T-helper 2 cell treated with Interferon-gamma antibody and Interleukin-4, amounts not matched to agents 5 μg/mL and 100 μg/mL, for 36 hours (primary cell): ENCODE measurements around the gene KHK.

Experiments used
- DNase-seq: peaks from one replicate; pipeline ENCODE4 v3.0.0; 2021; ENCODE audit warnings: low spot score
- H3K27ac Mint-ChIP-seq: one replicate; pipeline ENCODE4 v1.8.0; 2021; ENCODE audit warnings: mild to moderate bottlenecking, mixed read lengths
- H3K27me3 Mint-ChIP-seq: one replicate; pipeline ENCODE4 v1.8.0; 2021; ENCODE audit warnings: low read depth, mixed read lengths
- H3K36me3 Mint-ChIP-seq: one replicate; pipeline ENCODE4 v1.8.0; 2021; ENCODE audit warnings: low read depth, mixed read lengths
- H3K4me1 Mint-ChIP-seq: one replicate; pipeline ENCODE4 v1.8.0; 2021; ENCODE audit warnings: low read depth, mixed read lengths
- H3K4me3 Mint-ChIP-seq: one replicate; pipeline ENCODE4 v1.8.0; 2022; ENCODE audit warnings: mild to moderate bottlenecking, moderate library complexity, mixed read lengths
- H3K9me3 Mint-ChIP-seq: one replicate; pipeline ENCODE4 v1.8.0; 2021; ENCODE audit warnings: mixed read lengths

KHK gene

GRCh38 chr2:27128668-27129571 is 42.3 kb downstream of the KHK start:
- H3K27ac Mint-ChIP-seq = no peak overlapping the region
- H3K36me3 Mint-ChIP-seq = peaks cover 34% of the 10 kb centered on the region
- DNase-seq = no peak
- no peaks in the 10 kb centered on the region for H3K9me3 Mint-ChIP-seq
- H3K27me3 Mint-ChIP-seq = no peaks in the 10 kb centered on the region
- H3K4me3 Mint-ChIP-seq = no peak overlapping the region
- H3K4me1 Mint-ChIP-seq = peaks cover 17% of the 10 kb centered on the region

- Mint-ChIP-seq H3K4me3 (no peak overlapping the region), H3K9me3 (no peaks in the 10 kb centered on the region), H3K36me3 (peaks cover 35% of the 10 kb centered on the region), H3K4me1 (peaks cover 16% of the 10 kb centered on the region), H3K27ac (no peak overlapping the region), H3K27me3 (no peaks in the 10 kb centered on the region)
- DNase-seq = no peak
Observed at GRCh38 chr2:27130396-27130795, 43.8 kb downstream of the KHK start.

- Mint-ChIP-seq H3K4me3 (no peak overlapping the region), H3K27me3 (no peaks in the 10 kb centered on the region), H3K36me3 (peaks cover 35% of the 10 kb centered on the region), H3K4me1 (peaks cover 16% of the 10 kb centered on the region), H3K9me3 (no peaks in the 10 kb centered on the region), H3K27ac (no peak overlapping the region)
- no peak for DNase-seq
Observed at GRCh38 chr2:27131429-27131828, 44.9 kb downstream of the KHK start.

GRCh38 chr2:27133195-27133875 is 46.8 kb downstream of the KHK start:
- Mint-ChIP-seq H3K9me3 (no peaks in the 10 kb centered on the region), H3K36me3 (peaks cover 35% of the 10 kb centered on the region)

GRCh38 chr2:27133905-27134780 is 47.6 kb downstream of the KHK start, which contains the start of gene PREB:
Gene PREB, minus strand, starts transcription at chr2:27134636. Its CDS starts 215 bp downstream, at chr2:27134421.
- Mint-ChIP-seq H3K4me3 (peak within 1 kb of the TSS; percentile 95), H3K27ac (peak within 1 kb of the TSS; percentile 98), H3K9me3 (no peaks in the 10 kb centered on the region), H3K27me3 (no peaks in the 10 kb centered on the region), H3K36me3 (peaks cover 32% of the 10 kb centered on the region), H3K4me1 (peaks cover 16% of the 10 kb centered on the region)
- peak; percentile 99 for DNase-seq

More at GRCh38 chr2:27133195-27133875, 46.8 kb downstream of the KHK start:
- Mint-ChIP-seq H3K27ac (peak overlapping the region; percentile 82), H3K27me3 (no peaks in the 10 kb centered on the region), H3K4me3 (peak overlapping the region; percentile 95), H3K4me1 (peaks cover 16% of the 10 kb centered on the region)
- peak; percentile 25 for DNase-seq

GRCh38 chr2:27134781-27135477 is 48.4 kb downstream of the KHK start:
- Mint-ChIP-seq H3K4me3 (peak overlapping the region; percentile 95), H3K36me3 (peaks cover 32% of the 10 kb centered on the region), H3K27me3 (peaks cover 2% of the 10 kb centered on the region), H3K9me3 (no peaks in the 10 kb centered on the region), H3K27ac (peak overlapping the region; percentile 98), H3K4me1 (peaks cover 16% of the 10 kb centered on the region)
- no peak for DNase-seq

GRCh38 chr2:27135478-27135955 is 48.9 kb downstream of the KHK start:
- H3K27me3 Mint-ChIP-seq = peaks cover 4% of the 10 kb centered on the region
- H3K27ac Mint-ChIP-seq = peak overlapping the region; percentile 36
- H3K4me1 Mint-ChIP-seq = peaks cover 16% of the 10 kb centered on the region
- H3K36me3 Mint-ChIP-seq = peaks cover 28% of the 10 kb centered on the region
- no peak for DNase-seq
- peak overlapping the region; percentile 69 for H3K4me3 Mint-ChIP-seq
- no peaks in the 10 kb centered on the region for H3K9me3 Mint-ChIP-seq

GRCh38 chr2:27136751-27137150 is 50.2 kb downstream of the KHK start:
- Mint-ChIP-seq H3K9me3 (no peaks in the 10 kb centered on the region), H3K4me3 (no peak overlapping the region), H3K27ac (no peak overlapping the region), H3K36me3 (peaks cover 19% of the 10 kb centered on the region), H3K27me3 (peaks cover 4% of the 10 kb centered on the region), H3K4me1 (peaks cover 16% of the 10 kb centered on the region)
- DNase-seq = no peak

- Mint-ChIP-seq H3K27ac (peak overlapping the region; percentile 44), H3K4me1 (peaks cover 16% of the 10 kb centered on the region), H3K27me3 (peaks cover 6% of the 10 kb centered on the region), H3K9me3 (no peaks in the 10 kb centered on the region), H3K4me3 (no peak overlapping the region), H3K36me3 (peaks cover 15% of the 10 kb centered on the region)
- DNase-seq = no peak
Observed at GRCh38 chr2:27137322-27137935, 50.9 kb downstream of the KHK start.

- no peak for DNase-seq
- no peak overlapping the region for H3K27ac Mint-ChIP-seq
- peaks cover 9% of the 10 kb centered on the region for H3K36me3 Mint-ChIP-seq
- H3K4me3 Mint-ChIP-seq = no peak overlapping the region
- peaks cover 9% of the 10 kb centered on the region for H3K4me1 Mint-ChIP-seq
- peaks cover 12% of the 10 kb centered on the region for H3K27me3 Mint-ChIP-seq
- H3K9me3 Mint-ChIP-seq = no peaks in the 10 kb centered on the region
Observed at GRCh38 chr2:27138111-27138510, 51.5 kb downstream of the KHK start.

- no peak for DNase-seq
- Mint-ChIP-seq H3K27me3 (peaks cover 21% of the 10 kb centered on the region), H3K27ac (no peak within 1 kb of the TSS), H3K4me3 (no peak within 1 kb of the TSS), H3K4me1 (peaks cover 2% of the 10 kb centered on the region), H3K9me3 (no peaks in the 10 kb centered on the region), H3K36me3 (peaks cover 2% of the 10 kb centered on the region)
Observed at GRCh38 chr2:27139310-27139709, 52.7 kb downstream of the KHK start, which contains the start of gene PRR30. Gene PRR30, minus strand, starts transcription at chr2:27139410. Its CDS starts 1,081 bp downstream, at chr2:27138329.

- Mint-ChIP-seq H3K27me3 (peaks cover 33% of the 10 kb centered on the region), H3K27ac (no peak overlapping the region), H3K36me3 (no peaks in the 10 kb centered on the region), H3K4me3 (no peak overlapping the region), H3K4me1 (no peaks in the 10 kb centered on the region), H3K9me3 (no peaks in the 10 kb centered on the region)
- DNase-seq = no peak
Observed at GRCh38 chr2:27143285-27143684, 56.7 kb downstream of the KHK start.
